PC-3 (cell line): ENCODE measurements around the gene ACVR2A. TPM values are rescaled to one million over a fixed set of nuclear protein-coding genes. Genes with fewer than 3 reads are reported as not detected.
A peak's percentile ranks its signal among the peaks of the same experiment; 100 is the strongest.

Experiments used
- ATAC-seq: fragments of 200-7000 bp; cut with Tn5 transposase; 2 replicates; pipeline ENCODE4 v1.9.1; 2020; ENCODE audit warnings: mild to moderate bottlenecking, moderate library complexity
- BruUV-seq: library from RNA; stranded (reverse); fragments of 400-500 nt; replicated peaks from 2 replicates; lab custom pipeline; 2021; lab: Mats Ljungman, UMichigan
- CTCF ChIA-PET: fragments of 300-600 bp; sonication (Branson Sonifier 250); formaldehyde crosslinking; loops from one replicate; lab custom pipeline; 2022; ENCODE audit warnings: antibody characterized with exemption; lab: Charles Lee
- POLR2A ChIA-PET: fragments of 300-600 bp; sonication (Branson Sonifier 250); formaldehyde crosslinking; loops from one replicate; lab custom pipeline; 2022; ENCODE audit warnings: antibody characterized with exemption; ENCODE audit not compliant: unreplicated experiment; lab: Charles Lee
- DNase-seq: peaks from one replicate; pipeline ENCODE4 v3.0.0-alpha.2; 2015
- H2AFZ ChIP-seq: fragments of 300-600 bp; sonication (generic); 2 replicates; pipeline ENCODE4 v1.6.0; 2016; ENCODE audit warnings: antibody characterized with exemption, low read length
- H3F3A ChIP-seq: fragments of 300-600 bp; sonication (generic); one replicate; pipeline ENCODE4 v1.6.0; 2017; ENCODE audit warnings: antibody characterized with exemption, low read length, control low read depth, mild to moderate bottlenecking; ENCODE audit not compliant: unreplicated experiment
- H3K27ac ChIP-seq: fragments of 300-600 bp; sonication (generic); 2 replicates; pipeline ENCODE4 v1.5.1; 2016; ENCODE audit warnings: mild to moderate bottlenecking, low read length
- H3K27me3 ChIP-seq: fragments of 300-600 bp; sonication (generic); 2 replicates; pipeline ENCODE4 v1.6.1; 2016; ENCODE audit warnings: low read length, mixed read lengths
- H3K36me3 ChIP-seq: fragments of 300-600 bp; sonication (generic); 2 replicates; pipeline ENCODE4 v1.6.1; 2016; ENCODE audit warnings: low read depth, mixed run types, low read length, mixed read lengths
- H3K4me1 ChIP-seq: fragments of 300-600 bp; sonication (generic); 2 replicates; pipeline ENCODE4 v1.5.1; 2016; ENCODE audit warnings: low read length; ENCODE audit not compliant: insufficient read depth
- H3K4me2 ChIP-seq: fragments of 300-600 bp; sonication (generic); 2 replicates; pipeline ENCODE4 v1.6.0; 2016; ENCODE audit warnings: low read length
- H3K4me3 ChIP-seq: fragments of 300-600 bp; sonication (generic); 2 replicates; pipeline ENCODE4 v1.5.1; 2016; ENCODE audit warnings: mild to moderate bottlenecking, low read length, mixed read lengths
- H3K79me2 ChIP-seq: fragments of 300-600 bp; sonication (generic); 2 replicates; pipeline ENCODE4 v1.6.1; 2017; ENCODE audit warnings: low read length, mixed read lengths
- H3K9ac ChIP-seq: fragments of 300-600 bp; sonication (generic); 2 replicates; pipeline ENCODE4 v1.6.0; 2016; ENCODE audit warnings: mild to moderate bottlenecking, low read length
- H3K9me2 ChIP-seq: fragments of 300-600 bp; sonication (generic); replicated peaks from 2 replicates; pipeline ENCODE4 v1.6.1; 2016; ENCODE audit warnings: mixed run types, low read length, mixed read lengths
- H3K9me3 ChIP-seq: fragments of 300-600 bp; sonication (generic); 2 replicates; pipeline ENCODE4 v1.6.1; 2016; ENCODE audit warnings: low read length, mixed read lengths
- H4K20me1 ChIP-seq: fragments of 300-600 bp; sonication (generic); 2 replicates; pipeline ENCODE4 v1.6.1; 2016; ENCODE audit warnings: low read length, mixed read lengths
- EZH2 ChIP-seq: fragments of 300-600 bp; sonication (generic); IDR thresholded peaks from one replicate; pipeline ENCODE4 v1.6.1; 2017; ENCODE audit warnings: antibody characterized with exemption, mild to moderate bottlenecking, low read length; ENCODE audit not compliant: unreplicated experiment
- EZH2phosphoT487 ChIP-seq: fragments of 300-600 bp; sonication (generic); IDR thresholded peaks from 2 replicates; pipeline ENCODE4 v1.6.1; 2018; ENCODE audit warnings: mild to moderate bottlenecking, antibody characterized with exemption, low read length, borderline replicate concordance
- intact Hi-C: fragments of 100-400 bp; cut with micrococcal nuclease; formaldehyde crosslinking; loops from 2 replicates; pipeline ENCODE4 v1.9.0; 2023
- total RNA-seq: library from RNA; depleted of rRNA; stranded (reverse); fragments of >200 nt; gene quantifications from 2 replicates; pipeline ENCODE4 v1.2.3, GENCODE V29; 2014
- TF ChIP-seq, protein P1 (sequence below): fragments of 300-600 bp; sonication (generic); conservative IDR thresholded peaks from 2 replicates; pipeline ENCODE4 v1.5.1; 2017; ENCODE audit warnings: antibody characterized with exemption, low read depth, mild to moderate bottlenecking, low read length

ACVR2A gene
- total RNA-seq, 1 experiment from 2014 or later: 6.5 TPM

DNA sequence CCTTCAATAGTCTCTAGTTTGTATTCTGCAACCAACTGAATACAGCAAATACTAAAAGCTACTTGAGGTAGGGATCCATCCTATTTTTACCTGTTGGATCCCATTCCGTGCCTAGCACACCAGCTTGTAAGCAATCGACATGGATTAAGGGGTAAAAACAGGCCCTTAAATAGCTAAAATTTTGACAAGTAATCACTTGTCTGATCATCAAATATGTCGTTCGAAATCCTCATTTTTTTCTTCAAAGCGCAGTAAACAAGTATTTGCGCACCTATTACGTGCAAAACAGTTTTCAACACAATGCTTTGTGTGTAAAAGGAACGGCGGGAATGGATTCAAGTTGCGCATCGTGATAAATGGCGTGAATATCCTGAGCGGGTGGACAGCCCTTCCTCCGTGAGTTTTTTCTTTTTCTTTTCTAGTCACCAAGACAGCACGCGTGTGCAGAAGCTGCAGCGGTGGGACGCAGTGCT is 1.4 kb upstream of the ACVR2A start:
- CTCF ChIA-PET: no interaction called here
- BruUV-seq: no TSS peak

DNA sequence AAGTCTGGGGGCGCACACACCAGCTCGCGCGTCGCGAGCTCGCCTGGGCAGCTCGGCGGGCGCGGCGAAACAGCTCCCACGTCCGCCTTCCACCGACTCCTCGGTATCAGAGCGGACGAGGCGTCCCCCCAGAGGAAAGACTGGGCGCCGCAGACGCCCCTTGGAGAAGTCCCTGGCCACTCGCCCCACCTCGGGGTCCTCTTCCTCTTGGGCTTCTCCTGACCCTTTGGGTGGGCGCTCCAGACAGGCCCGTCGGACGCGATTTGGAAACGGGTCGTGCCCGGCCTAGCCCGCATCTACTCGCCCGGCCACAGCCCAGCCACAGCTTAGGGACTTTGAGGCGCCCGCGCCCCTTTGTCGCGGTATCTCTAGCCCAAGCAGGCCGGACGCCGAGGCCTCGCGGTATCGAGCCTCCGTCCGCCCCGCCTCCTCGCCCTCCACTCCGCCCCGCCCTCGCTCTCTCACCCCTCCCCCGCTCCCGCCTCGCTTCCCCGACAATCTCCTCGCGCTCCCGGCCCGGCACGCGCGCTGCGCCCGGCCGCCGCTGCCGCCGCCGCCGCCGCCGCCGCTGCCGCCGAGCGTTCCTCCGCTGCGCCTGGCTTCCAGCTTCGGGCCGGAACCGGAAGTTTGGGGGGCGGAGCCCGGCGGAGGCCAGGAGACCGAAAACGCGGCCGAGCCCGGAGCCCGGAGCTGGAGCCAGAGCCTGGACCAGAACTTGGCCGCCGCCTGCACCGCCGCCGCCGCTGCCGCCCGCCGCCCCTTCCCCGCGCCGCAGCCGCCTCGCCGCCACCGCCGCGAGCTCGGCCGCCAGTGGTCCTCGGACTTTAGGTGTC is 749 bp upstream of the ACVR2A start:
- ATAC-seq: peak; percentile 81
- Histone ChIP-seq H3K27ac (peak overlapping the region; percentile 80), H3K36me3 (no peaks in the 10 kb centered on the region), H3K79me2 (peaks cover 44% of the 10 kb centered on the region), H3K27me3 (no peaks in the 10 kb centered on the region), H3K4me2 (peak overlapping the region; percentile 98), H3K9me3 (no peaks in the 10 kb centered on the region), H3K4me3 (peak overlapping the region; percentile 94), H2AFZ (peak overlapping the region; percentile 87), H3K4me1 (peaks cover 29% of the 10 kb centered on the region), H3K9me2 (no peaks in the 10 kb centered on the region), H3K9ac (peak overlapping the region; percentile 90), H3F3A (no peaks in the 10 kb centered on the region), H4K20me1 (peaks cover 16% of the 10 kb centered on the region; the same call in 1 of the 2 replicates)
- ChIA-PET CTCF (interaction anchor here (1.0 kb wide), 1 partner anchor 67 kb away, joined by 9 read pairs; no protein-coding TSS in a partner anchor), POLR2A (interaction anchor here (0.7 kb wide), 1 partner anchor 177 kb away, joined by 3 read pairs; the partner anchor contains the start of genes MBD5 and ORC4)
- BruUV-seq: TSS peak; percentile 78
- intact Hi-C loops: loop anchor here (1.0 to 10.0 kb wide), 4 partner anchors 32 to 359 kb away; no protein-coding TSS in a partner anchor
- TF ChIP-seq, protein P1, sequence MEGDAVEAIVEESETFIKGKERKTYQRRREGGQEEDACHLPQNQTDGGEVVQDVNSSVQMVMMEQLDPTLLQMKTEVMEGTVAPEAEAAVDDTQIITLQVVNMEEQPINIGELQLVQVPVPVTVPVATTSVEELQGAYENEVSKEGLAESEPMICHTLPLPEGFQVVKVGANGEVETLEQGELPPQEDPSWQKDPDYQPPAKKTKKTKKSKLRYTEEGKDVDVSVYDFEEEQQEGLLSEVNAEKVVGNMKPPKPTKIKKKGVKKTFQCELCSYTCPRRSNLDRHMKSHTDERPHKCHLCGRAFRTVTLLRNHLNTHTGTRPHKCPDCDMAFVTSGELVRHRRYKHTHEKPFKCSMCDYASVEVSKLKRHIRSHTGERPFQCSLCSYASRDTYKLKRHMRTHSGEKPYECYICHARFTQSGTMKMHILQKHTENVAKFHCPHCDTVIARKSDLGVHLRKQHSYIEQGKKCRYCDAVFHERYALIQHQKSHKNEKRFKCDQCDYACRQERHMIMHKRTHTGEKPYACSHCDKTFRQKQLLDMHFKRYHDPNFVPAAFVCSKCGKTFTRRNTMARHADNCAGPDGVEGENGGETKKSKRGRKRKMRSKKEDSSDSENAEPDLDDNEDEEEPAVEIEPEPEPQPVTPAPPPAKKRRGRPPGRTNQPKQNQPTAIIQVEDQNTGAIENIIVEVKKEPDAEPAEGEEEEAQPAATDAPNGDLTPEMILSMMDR: 0 out of 2 replicates have a peak, but pooled peaks have one; percentile 31
- no peak for TF ChIP-seq EZH2
- DNase-seq: peak; percentile 92

More for the DNA sequence above, 1.4 kb upstream of the ACVR2A start:
- Histone ChIP-seq H3K9ac (peak overlapping the region; percentile 90), H3K9me3 (no peaks in the 10 kb centered on the region), H3K36me3 (no peaks in the 10 kb centered on the region), H3K27ac (peak overlapping the region; percentile 80), H3K4me3 (peak overlapping the region; percentile 76), H3K4me2 (peak overlapping the region; percentile 98), H3F3A (no peaks in the 10 kb centered on the region), H3K79me2 (peaks cover 38% of the 10 kb centered on the region), H3K4me1 (peaks cover 29% of the 10 kb centered on the region), H3K9me2 (no peaks in the 10 kb centered on the region), H2AFZ (peak overlapping the region; percentile 87), H3K27me3 (no peaks in the 10 kb centered on the region), H4K20me1 (peaks cover 16% of the 10 kb centered on the region; the same call in 1 of the 2 replicates)
- intact Hi-C loops: loop anchor here (5.0 to 10.0 kb wide), 3 partner anchors 131 to 359 kb away; no protein-coding TSS in a partner anchor
- POLR2A ChIA-PET: interaction anchor here (0.7 kb wide), 1 partner anchor 177 kb away, joined by 3 read pairs; the partner anchor contains the start of genes MBD5 and ORC4
- TF ChIP-seq EZH2phosphoT487 (no peak), EZH2 (no peak)
- TF ChIP-seq, protein P1: no peak
- no peak for DNase-seq
- no peak for ATAC-seq
